Measurements from ENCODE around the gene TMTC1.

TMTC1 gene

DNA sequence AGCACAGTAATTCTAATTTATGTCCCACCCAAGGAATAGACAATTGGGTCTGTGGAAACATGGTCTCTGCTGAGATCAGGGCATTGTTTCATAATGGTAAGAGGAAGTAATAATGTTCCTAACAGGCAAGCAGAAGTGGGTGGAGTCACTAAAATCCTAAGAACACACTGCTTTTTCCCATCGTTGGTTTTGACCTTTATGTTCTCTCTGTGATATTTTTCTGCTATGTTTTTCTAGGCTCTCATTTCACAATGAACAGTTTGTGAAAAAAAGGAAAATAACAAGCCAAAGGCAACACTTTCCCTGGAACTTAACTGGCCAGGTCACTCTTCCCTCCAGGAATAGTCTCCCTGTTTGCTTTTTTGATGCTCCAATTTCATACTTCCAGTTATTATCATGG is 205.7 kb downstream of the TMTC1 start:
- CTCF ChIA-PET = interaction anchor here (1.5 kb wide), 1 partner anchor 11 kb away, joined by 3 read pairs; no protein-coding TSS in a partner anchor

DNA sequence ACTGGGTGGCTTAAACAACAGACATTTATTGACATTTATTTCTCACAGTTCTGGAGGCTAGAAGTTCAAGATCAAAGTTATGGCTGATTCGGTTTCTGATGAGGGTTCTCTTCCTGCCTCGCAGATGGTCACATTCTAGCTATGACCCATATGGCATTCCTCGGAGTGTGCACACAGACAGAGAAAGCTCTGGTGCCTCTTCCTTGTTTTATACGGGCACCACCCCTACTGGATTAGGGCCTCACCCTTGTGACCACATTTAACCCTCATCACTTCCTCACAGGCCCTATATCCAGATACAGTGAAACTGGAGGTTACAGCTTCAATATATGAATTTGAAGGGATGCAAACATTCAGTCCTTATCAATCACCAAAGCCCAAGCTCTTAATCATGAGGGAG is 209.2 kb downstream of the TMTC1 start:
- POLR2A ChIA-PET = no interaction called here
- CTCF ChIA-PET = no interaction called here
- no peak for DNase-seq (ENCODE audit: extremely low spot score)
- TF ChIP-seq, protein P1, sequence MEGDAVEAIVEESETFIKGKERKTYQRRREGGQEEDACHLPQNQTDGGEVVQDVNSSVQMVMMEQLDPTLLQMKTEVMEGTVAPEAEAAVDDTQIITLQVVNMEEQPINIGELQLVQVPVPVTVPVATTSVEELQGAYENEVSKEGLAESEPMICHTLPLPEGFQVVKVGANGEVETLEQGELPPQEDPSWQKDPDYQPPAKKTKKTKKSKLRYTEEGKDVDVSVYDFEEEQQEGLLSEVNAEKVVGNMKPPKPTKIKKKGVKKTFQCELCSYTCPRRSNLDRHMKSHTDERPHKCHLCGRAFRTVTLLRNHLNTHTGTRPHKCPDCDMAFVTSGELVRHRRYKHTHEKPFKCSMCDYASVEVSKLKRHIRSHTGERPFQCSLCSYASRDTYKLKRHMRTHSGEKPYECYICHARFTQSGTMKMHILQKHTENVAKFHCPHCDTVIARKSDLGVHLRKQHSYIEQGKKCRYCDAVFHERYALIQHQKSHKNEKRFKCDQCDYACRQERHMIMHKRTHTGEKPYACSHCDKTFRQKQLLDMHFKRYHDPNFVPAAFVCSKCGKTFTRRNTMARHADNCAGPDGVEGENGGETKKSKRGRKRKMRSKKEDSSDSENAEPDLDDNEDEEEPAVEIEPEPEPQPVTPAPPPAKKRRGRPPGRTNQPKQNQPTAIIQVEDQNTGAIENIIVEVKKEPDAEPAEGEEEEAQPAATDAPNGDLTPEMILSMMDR (IDR thresholded peaks at IDR 0.05; ENCODE audit: control extremely low read depth, extremely low read depth, low read depth, missing control alignments) = no peak

More for the DNA sequence above, 205.7 kb downstream of the TMTC1 start:
- TF ChIP-seq, protein P1 (IDR thresholded peaks at IDR 0.05; ENCODE audit: control extremely low read depth, extremely low read depth, low read depth, missing control alignments) = no peak
- DNase-seq (ENCODE audit: extremely low spot score) = no peak
- POLR2A ChIA-PET = no interaction called here

DNA sequence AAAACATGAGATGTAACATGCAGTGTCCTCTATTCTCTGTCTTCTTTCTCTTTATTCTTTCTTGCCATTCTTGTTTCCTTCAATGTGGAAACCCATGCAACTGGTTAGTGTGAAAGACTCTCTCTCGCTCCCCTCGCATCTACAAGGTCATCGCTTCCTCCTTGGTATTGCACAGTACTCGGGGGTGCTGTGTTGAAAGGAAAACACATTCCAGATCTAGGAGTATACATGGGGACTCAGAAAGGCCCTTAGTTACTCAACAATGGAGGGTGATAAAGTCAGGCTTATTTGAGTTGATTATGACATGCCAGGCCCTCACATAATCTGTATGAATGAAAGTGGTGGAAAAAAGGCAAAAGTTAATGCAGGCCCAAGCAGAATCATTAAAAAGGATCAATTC is 210.8 kb downstream of the TMTC1 start:
- ChIA-PET POLR2A (no interaction called here), CTCF (interaction anchor here (1.4 kb wide), 1 partner anchor 47 kb away, joined by 3 read pairs; no protein-coding TSS in a partner anchor)
- TF ChIP-seq, protein P1 (IDR thresholded peaks at IDR 0.05; ENCODE audit: control extremely low read depth, extremely low read depth, low read depth, missing control alignments) = no peak
- DNase-seq (ENCODE audit: extremely low spot score) = no peak

DNA sequence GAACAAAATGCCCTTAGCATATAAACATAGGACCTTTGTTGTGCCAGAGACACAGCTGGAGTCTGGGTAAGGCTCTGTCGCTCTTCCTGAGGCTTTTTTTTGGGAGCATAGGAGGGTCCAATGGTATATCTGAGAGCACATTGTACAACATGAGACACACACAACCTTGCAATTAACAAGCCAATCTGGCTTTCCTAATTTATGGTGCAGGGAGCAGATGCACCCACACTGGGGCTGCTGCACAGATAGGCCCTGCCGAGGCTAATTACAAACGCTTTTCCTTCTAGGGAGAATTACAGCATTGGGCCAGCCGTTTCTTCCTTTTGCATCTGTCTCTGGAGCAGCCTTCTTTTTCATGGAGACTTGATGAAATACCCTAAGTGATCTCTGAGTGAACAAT is 211.3 kb downstream of the TMTC1 start:
- TF ChIP-seq, protein P1 (IDR thresholded peaks at IDR 0.05; ENCODE audit: control extremely low read depth, extremely low read depth, low read depth, missing control alignments) = no peak
- DNase-seq (ENCODE audit: extremely low spot score) = no peak
- ChIA-PET POLR2A (no interaction called here), CTCF (interaction anchor here (1.4 kb wide), 1 partner anchor 47 kb away, joined by 3 read pairs; no protein-coding TSS in a partner anchor)

- TF ChIP-seq, protein P1 (IDR thresholded peaks at IDR 0.05; ENCODE audit: control extremely low read depth, extremely low read depth, low read depth, missing control alignments) = no peak
- no peak for DNase-seq (ENCODE audit: extremely low spot score)
- ChIA-PET POLR2A (no interaction called here), CTCF (no interaction called here)
These were observed 214.5 kb downstream of the TMTC1 start for GRCh38 chr12:29569132-29569757.

- no peak for DNase-seq (ENCODE audit: extremely low spot score)
- TF ChIP-seq, protein P1 (IDR thresholded peaks at IDR 0.05; ENCODE audit: control extremely low read depth, extremely low read depth, low read depth, missing control alignments) = no peak
- CTCF ChIA-PET = interaction anchor here (1.8 kb wide), 1 partner anchor 15 kb away, joined by 4 read pairs; no protein-coding TSS in a partner anchor
- POLR2A ChIA-PET = no interaction called here
These were observed 217.3 kb downstream of the TMTC1 start for GRCh38 chr12:29566441-29566840.
